GM10266 (cell line): ENCODE measurements around the gene SCD5.

ENCODE experiments used
- DNase-seq: peaks from one replicate; pipeline ENCODE4 v3.0.0; 2012; ENCODE audit errors: extremely low spot score
- CTCF ChIP-seq: IDR thresholded peaks from 2 replicates; pipeline ENCODE4 v1.5.1; 2012; ENCODE audit warnings: mild to moderate bottlenecking, low read depth; ENCODE audit not compliant: control insufficient read depth, insufficient read depth; ENCODE audit errors: missing control alignments

Gene SCD5

GRCh38 chr4:82583897-82584587, 214.6 kb downstream of the SCD5 start:
- no peak for DNase-seq
- no peak for TF ChIP-seq CTCF

- DNase-seq = no peak
- no peak for TF ChIP-seq CTCF
Observed at GRCh38 chr4:82579932-82580331, 218.7 kb downstream of the SCD5 start.
